ENCODE measurements around the gene APBA2. TPM values are rescaled to one million over a fixed set of nuclear protein-coding genes. Genes with fewer than 3 reads are reported as not detected.

Gene APBA2
- total RNA-seq, 1 experiment from 2014 or later: 12.9 TPM

DNA sequence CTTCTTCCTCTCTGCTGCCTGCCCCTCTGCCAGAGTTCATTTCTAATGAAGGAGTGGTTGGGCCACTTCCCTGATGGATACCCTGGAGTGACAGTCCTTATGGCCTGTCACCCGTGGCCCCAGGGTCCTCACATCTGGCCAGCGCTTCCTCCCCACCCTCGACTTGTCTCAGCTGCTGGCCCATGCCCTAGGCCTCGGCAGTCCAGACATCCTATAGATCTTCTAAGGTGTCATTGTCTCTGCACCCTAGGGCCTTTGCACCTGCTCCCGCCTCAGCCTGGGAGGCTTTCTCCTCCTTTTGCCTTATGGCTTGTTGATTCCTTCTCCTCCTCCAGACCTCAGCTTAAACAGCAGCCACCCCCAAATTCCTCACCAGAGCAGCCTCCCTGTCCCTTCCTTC is 202.9 kb downstream of the APBA2 start:
- ChIA-PET CTCF (interaction anchor here (0.6 kb wide), 1 partner anchor 13 kb away, joined by 3 read pairs; no protein-coding TSS in a partner anchor), POLR2A (ENCODE audit: low non-redundant PET) (no interaction called here)
- Histone ChIP-seq H3K27me3 (replicated peaks; ENCODE audit: insufficient read depth, low read depth, low read length, poor library complexity) (no peaks in the 10 kb centered on the region), H3K36me3 (ENCODE audit: insufficient read depth, low read length, poor library complexity, severe bottlenecking) (no peaks in the 10 kb centered on the region), H3K4me1 (ENCODE audit: insufficient read depth, low read length, poor library complexity, severe bottlenecking) (no peaks in the 10 kb centered on the region), H3K27ac (ENCODE audit: low read depth, low read length, poor library complexity, severe bottlenecking) (no peak overlapping the region), H3K9me3 (ENCODE audit: low read depth, low read length, poor library complexity, severe bottlenecking) (no peaks in the 10 kb centered on the region), H3K4me3 (ENCODE audit: low read depth, low read length, poor library complexity, severe bottlenecking) (no peak overlapping the region)
- no peak for DNase-seq (ENCODE audit: low spot score)
- intact Hi-C loops (cut with micrococcal nuclease; ENCODE audit: unreplicated experiment): no loop called here
- no TSS peak for BruUV-seq (replicated peaks)
- TF ChIP-seq, protein P1, sequence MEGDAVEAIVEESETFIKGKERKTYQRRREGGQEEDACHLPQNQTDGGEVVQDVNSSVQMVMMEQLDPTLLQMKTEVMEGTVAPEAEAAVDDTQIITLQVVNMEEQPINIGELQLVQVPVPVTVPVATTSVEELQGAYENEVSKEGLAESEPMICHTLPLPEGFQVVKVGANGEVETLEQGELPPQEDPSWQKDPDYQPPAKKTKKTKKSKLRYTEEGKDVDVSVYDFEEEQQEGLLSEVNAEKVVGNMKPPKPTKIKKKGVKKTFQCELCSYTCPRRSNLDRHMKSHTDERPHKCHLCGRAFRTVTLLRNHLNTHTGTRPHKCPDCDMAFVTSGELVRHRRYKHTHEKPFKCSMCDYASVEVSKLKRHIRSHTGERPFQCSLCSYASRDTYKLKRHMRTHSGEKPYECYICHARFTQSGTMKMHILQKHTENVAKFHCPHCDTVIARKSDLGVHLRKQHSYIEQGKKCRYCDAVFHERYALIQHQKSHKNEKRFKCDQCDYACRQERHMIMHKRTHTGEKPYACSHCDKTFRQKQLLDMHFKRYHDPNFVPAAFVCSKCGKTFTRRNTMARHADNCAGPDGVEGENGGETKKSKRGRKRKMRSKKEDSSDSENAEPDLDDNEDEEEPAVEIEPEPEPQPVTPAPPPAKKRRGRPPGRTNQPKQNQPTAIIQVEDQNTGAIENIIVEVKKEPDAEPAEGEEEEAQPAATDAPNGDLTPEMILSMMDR (conservative IDR thresholded peaks at IDR 0.05; ENCODE audit: low read depth, low read length): no peak
- no peak for TF ChIP-seq EZH2 (IDR thresholded peaks at IDR 0.05; ENCODE audit: borderline replicate concordance, low read depth, low read length, poor library complexity, severe bottlenecking)

DNA sequence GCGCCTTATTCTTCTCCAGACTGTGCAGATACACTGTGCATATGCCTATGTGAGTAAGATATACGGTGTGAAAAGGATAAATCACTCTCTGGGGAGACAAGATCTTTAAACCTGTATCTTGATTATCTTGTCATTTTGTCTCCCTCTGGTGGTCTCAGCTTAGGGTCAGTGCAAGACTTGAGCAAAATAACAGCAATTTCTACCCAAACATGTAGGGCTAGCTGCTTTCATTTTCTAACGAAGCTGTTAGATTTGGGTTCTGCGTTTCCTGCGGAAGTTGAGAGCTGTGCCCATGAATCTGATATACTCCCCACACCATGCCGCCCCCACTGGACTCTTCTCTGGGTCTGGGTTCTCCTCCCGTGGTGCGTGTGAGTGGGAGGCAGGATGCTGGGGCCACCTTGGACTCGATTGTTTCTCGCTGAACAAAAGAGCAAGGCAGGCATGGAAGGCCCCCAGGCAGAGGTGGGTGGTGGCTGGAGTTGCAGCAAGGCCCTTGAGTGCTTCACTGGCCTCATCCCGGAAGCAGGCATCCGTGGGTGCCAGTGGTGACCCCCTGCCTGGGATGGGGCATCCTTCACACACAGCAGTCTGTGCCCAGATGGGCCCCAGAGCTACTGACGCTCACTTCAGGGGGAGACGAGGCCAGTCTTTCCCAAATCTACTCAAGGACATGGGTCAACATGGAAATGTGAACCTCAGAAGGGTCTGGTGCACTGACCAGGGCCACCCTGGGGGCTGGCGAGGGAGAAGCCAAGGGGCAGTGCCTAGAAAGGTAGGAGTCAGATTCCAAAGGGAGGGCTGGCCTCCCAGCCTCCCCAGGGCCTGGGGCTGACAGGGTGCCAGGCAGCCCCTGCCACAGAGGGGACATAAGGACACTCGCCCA is 204.2 kb downstream of the APBA2 start:
- intact Hi-C loops (cut with micrococcal nuclease; ENCODE audit: unreplicated experiment): no loop called here
- no peak for TF ChIP-seq EZH2 (IDR thresholded peaks at IDR 0.05; ENCODE audit: borderline replicate concordance, low read depth, low read length, poor library complexity, severe bottlenecking)
- TF ChIP-seq, protein P1 (conservative IDR thresholded peaks at IDR 0.05; ENCODE audit: low read depth, low read length): peak; percentile 40
- ChIA-PET CTCF (interaction anchor here (1.7 kb wide), 1 partner anchor 13 kb away, joined by 12 read pairs; no protein-coding TSS in a partner anchor), POLR2A (ENCODE audit: low non-redundant PET) (no interaction called here)
- BruUV-seq (replicated peaks): no TSS peak
- Histone ChIP-seq H3K27me3 (replicated peaks; ENCODE audit: insufficient read depth, low read depth, low read length, poor library complexity) (no peaks in the 10 kb centered on the region), H3K4me3 (ENCODE audit: low read depth, low read length, poor library complexity, severe bottlenecking) (no peak overlapping the region), H3K9me3 (ENCODE audit: low read depth, low read length, poor library complexity, severe bottlenecking) (no peaks in the 10 kb centered on the region), H3K27ac (ENCODE audit: low read depth, low read length, poor library complexity, severe bottlenecking) (no peak overlapping the region), H3K4me1 (ENCODE audit: insufficient read depth, low read length, poor library complexity, severe bottlenecking) (no peaks in the 10 kb centered on the region), H3K36me3 (ENCODE audit: insufficient read depth, low read length, poor library complexity, severe bottlenecking) (no peaks in the 10 kb centered on the region)
- DNase-seq (ENCODE audit: low spot score): peak; percentile 30

DNA sequence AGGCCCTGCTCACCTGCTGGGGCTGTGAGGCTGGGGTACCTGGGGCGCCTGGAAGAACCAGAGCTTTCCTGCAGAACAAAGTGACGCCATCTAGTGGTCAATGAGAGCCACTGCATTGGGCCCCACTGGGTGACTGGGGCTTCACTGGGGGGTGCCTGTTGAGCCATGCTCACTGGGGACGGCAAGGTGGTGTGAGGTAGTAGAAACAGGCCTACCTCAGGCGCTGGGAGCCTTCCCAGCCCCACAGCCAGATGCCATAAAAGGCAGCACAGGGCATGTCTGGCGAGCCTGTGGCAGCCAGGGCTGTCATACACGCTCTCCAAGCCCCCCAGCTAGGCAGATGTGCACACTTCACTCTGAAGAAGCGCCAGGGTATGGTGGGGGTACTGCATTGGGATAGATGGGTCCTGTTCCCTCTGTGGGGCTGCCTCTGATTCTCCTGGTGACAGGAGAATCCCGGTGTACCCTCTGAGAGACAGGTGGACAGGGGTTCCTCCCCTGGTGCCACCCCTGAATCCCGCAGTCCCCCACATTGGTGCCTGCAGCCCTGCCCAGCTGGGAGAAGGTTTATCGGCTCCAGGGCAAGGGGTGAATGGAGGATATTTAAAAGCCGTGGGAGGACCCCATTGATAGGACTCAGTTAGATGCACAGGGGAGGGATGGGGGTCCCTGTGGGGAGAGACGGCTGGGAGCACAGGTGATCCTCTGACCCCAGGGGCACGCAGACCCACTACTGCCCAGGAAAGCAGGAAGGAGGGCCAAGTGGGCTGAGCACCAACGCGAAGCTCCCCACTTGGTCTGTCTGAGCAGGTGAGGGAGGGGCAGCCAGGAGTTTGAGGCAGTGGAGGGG is 205.1 kb downstream of the APBA2 start:
- Histone ChIP-seq H3K4me3 (ENCODE audit: low read depth, low read length, poor library complexity, severe bottlenecking) (no peak overlapping the region), H3K4me1 (ENCODE audit: insufficient read depth, low read length, poor library complexity, severe bottlenecking) (no peaks in the 10 kb centered on the region), H3K27me3 (replicated peaks; ENCODE audit: insufficient read depth, low read depth, low read length, poor library complexity) (no peaks in the 10 kb centered on the region), H3K27ac (ENCODE audit: low read depth, low read length, poor library complexity, severe bottlenecking) (no peak overlapping the region), H3K36me3 (ENCODE audit: insufficient read depth, low read length, poor library complexity, severe bottlenecking) (no peaks in the 10 kb centered on the region), H3K9me3 (ENCODE audit: low read depth, low read length, poor library complexity, severe bottlenecking) (no peaks in the 10 kb centered on the region)
- CTCF ChIA-PET: interaction anchor here (1.7 kb wide), 1 partner anchor 12 kb away, joined by 12 read pairs; no protein-coding TSS in a partner anchor
- DNase-seq (ENCODE audit: low spot score): peak; percentile 55
- no TSS peak for BruUV-seq (replicated peaks)
- POLR2A ChIA-PET (ENCODE audit: low non-redundant PET): no interaction called here
- TF ChIP-seq EZH2 (IDR thresholded peaks at IDR 0.05; ENCODE audit: borderline replicate concordance, low read depth, low read length, poor library complexity, severe bottlenecking): no peak
- TF ChIP-seq, protein P1 (conservative IDR thresholded peaks at IDR 0.05; ENCODE audit: low read depth, low read length): peak; percentile 86
- intact Hi-C loops (cut with micrococcal nuclease; ENCODE audit: unreplicated experiment): no loop called here
